H1 (cell line): Measurements from ENCODE around the gene TLE4.

Experiments used
- EZH2 ChIP-seq: fragments of 200-600 bp; sonication (generic); IDR thresholded peaks from 2 replicates; pipeline ENCODE4 v1.7.1; 2012; ENCODE audit warnings: low read depth, mild to moderate bottlenecking, moderate library complexity, low read length, inconsistent platforms; ENCODE audit not compliant: severe bottlenecking
- MAFK ChIP-seq: IDR thresholded peaks from 2 replicates; pipeline ENCODE4 v1.6.1; 2012; ENCODE audit warnings: low read depth, mild to moderate bottlenecking, improper control_type of control experiment, low read length
- NRF1 ChIP-seq: IDR thresholded peaks from 2 replicates; pipeline ENCODE4 v1.6.1; 2011; ENCODE audit warnings: mild to moderate bottlenecking, low read depth, low read length, improper control_type of control experiment
- POLR2A ChIP-seq, 2 experiments: IDR thresholded peaks; 1 replicate in 1 of 2; 2 replicates in 1 of 2; pipeline ENCODE4 v1.6.1; 2011; ENCODE audit warnings: low read depth in 2 of 2, low read length in 2 of 2, mild to moderate bottlenecking in 2 of 2; ENCODE audit errors: control extremely low read depth in 1 of 2
- TAF1 ChIP-seq: IDR thresholded peaks from 2 replicates; pipeline ENCODE4 v1.6.1; 2011; ENCODE audit warnings: mild to moderate bottlenecking, low read depth, low read length
- TF ChIP-seq, protein P1 (sequence below), 3 experiments: IDR thresholded peaks; 1 replicate in 2 of 3; 2 replicates in 1 of 3; pipeline versions ENCODE4 v1.5.1 to v1.6.1; 2011; ENCODE audit warnings: low read length in 3 of 3, mild to moderate bottlenecking in 3 of 3, inconsistent platforms in 2 of 3, low read depth in 1 of 3, moderate library complexity in 1 of 3; ENCODE audit not compliant: insufficient read depth in 1 of 3; ENCODE audit errors: control extremely low read depth in 1 of 3

DNA sequence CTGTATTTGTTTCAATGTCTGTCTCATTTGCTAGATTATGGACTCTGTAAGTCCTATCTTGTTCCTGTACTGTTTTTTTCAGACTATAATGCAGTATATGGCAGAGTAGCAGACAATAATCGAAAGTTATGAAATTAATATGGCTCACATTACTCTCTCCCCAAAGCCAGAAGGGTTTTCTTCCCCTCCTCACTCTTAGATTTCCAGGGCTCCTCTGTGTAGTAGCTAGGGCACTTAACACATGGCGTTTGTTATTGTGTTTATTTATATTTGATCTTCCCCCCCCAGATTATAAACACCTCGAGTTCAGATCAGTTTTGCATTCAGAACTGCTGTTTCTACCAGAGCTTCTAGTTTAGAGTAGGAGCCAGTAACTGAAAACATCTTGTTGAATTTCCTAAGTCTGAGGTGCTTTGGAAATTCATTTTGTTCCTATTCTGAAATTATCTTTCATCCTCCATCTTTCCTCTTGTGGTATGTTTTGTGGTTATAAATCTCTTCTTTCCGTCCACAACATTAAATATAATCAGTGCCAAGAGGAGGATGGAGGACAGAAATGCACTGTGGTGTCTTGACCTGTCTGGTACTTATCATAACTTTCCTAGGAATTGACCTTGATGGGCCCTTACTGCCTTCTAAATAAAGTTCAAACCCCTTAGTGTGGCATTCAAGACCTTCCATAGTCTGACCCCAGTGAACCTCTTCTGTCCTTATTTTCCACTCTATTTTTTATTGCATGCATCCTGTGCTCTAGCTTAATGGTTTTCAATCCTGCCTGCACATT is 27.0 kb downstream of the TLE4 start:
- TF ChIP-seq EZH2 (no peak), POLR2A (IDR thresholded peaks at IDR 0.05; ENCODE audit: control extremely low read depth in 1 of 2, low read depth in 2 of 2, low read length in 2 of 2) (no peak), MAFK (no peak), TAF1 (no peak), NRF1 (no peak)
- TF ChIP-seq, protein P1, sequence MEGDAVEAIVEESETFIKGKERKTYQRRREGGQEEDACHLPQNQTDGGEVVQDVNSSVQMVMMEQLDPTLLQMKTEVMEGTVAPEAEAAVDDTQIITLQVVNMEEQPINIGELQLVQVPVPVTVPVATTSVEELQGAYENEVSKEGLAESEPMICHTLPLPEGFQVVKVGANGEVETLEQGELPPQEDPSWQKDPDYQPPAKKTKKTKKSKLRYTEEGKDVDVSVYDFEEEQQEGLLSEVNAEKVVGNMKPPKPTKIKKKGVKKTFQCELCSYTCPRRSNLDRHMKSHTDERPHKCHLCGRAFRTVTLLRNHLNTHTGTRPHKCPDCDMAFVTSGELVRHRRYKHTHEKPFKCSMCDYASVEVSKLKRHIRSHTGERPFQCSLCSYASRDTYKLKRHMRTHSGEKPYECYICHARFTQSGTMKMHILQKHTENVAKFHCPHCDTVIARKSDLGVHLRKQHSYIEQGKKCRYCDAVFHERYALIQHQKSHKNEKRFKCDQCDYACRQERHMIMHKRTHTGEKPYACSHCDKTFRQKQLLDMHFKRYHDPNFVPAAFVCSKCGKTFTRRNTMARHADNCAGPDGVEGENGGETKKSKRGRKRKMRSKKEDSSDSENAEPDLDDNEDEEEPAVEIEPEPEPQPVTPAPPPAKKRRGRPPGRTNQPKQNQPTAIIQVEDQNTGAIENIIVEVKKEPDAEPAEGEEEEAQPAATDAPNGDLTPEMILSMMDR (IDR thresholded peaks at IDR 0.05; ENCODE audit: control extremely low read depth in 1 of 3, insufficient read depth in 1 of 3, low read depth in 1 of 3, low read length in 3 of 3) = no peak
